Stimulated activated CD8-positive, alpha-beta memory T cell treated with anti-CD3 and anti-CD28 coated beads, Interleukin-15, amount 100 ng/mL, for 48 hours (primary cell): ENCODE results near the gene TMEM109.

Experiments used
- DNase-seq, 2 donors: peaks; one replicate each; pipeline ENCODE4 v3.0.0-alpha.2; 2020; ENCODE audit warnings: low read depth in 2 of 2

Gene TMEM109, protein sequence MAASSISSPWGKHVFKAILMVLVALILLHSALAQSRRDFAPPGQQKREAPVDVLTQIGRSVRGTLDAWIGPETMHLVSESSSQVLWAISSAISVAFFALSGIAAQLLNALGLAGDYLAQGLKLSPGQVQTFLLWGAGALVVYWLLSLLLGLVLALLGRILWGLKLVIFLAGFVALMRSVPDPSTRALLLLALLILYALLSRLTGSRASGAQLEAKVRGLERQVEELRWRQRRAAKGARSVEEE

DNA sequence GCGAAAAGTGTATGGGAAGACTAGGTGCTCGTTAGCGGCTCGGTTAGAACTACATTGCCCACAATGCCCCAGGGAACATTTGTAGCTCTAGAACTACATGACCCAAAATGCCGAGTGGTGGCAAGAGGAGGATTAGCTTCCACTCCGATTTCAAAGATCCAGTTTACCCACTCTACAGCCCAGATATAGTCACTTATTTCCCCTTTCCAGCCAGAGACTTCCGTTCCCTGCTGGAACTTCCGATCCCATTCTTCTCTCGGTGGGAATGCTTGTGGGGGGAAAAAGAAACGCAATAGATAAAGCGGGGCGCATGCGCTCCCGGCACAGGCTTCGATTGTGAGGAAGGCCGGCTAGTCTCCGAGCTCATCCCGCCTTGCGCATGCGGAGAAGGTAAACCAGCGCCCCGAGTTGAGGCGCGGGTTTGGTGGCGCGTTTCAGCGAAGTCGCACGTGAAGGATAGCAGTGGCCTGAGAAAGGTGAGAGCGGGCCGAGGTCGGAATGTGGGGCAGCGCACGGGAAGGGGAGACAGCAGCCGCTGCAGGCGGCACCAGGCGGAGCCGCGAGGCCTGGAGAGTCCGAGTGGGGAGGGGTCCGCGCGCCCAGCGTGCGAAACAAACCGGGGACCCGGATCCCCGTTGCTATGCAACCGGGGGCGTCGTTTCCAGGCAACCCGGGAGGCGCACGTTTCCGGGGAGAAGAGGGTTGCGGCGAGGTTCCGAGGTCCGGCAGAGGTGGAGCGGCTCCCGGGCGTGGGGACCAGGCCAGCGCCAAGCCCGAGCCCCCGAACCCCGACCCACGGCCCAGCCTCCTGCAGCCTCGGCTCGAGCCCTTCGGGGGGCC lies at the start of gene TMEM109:
TMEM109 (plus strand) TSS at position 366 of the 840 bp plus-strand sequence. CDS start 5,536 bp downstream, outside the sequence.
- DNase-seq = peak; percentile 80

DNA sequence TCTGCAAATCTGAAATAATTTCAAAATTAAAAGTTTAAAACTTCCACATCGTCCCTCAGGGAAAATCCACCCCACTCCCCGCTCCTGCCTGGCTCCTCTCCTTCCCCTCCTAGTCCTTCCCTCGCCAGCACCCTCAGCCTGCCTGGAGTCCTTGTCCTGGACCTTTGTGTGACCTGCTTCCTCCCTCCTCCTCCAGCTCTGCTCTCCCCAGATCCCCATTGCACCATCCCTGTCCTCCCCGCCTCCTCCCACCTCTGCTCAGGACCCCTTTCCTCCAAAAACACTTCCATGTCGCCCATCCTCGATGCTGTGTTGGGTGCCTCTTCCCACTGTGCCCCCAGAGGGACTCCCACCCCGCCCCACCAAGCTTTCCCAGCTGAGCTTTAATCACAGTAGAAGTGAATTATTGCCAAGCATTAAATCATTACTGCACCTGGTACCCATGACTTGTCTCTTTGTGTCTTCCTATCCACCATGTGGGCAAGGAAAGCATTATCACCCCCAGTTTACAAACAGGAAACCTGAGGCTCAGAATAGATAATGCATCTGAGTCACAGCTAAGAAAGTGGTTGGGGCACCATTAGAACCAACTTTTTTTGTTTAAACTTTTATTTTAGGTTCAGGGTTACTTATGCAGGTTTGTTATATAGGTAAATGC lies 49.0 kb upstream of the TMEM109 start:
- no peak for DNase-seq

DNA sequence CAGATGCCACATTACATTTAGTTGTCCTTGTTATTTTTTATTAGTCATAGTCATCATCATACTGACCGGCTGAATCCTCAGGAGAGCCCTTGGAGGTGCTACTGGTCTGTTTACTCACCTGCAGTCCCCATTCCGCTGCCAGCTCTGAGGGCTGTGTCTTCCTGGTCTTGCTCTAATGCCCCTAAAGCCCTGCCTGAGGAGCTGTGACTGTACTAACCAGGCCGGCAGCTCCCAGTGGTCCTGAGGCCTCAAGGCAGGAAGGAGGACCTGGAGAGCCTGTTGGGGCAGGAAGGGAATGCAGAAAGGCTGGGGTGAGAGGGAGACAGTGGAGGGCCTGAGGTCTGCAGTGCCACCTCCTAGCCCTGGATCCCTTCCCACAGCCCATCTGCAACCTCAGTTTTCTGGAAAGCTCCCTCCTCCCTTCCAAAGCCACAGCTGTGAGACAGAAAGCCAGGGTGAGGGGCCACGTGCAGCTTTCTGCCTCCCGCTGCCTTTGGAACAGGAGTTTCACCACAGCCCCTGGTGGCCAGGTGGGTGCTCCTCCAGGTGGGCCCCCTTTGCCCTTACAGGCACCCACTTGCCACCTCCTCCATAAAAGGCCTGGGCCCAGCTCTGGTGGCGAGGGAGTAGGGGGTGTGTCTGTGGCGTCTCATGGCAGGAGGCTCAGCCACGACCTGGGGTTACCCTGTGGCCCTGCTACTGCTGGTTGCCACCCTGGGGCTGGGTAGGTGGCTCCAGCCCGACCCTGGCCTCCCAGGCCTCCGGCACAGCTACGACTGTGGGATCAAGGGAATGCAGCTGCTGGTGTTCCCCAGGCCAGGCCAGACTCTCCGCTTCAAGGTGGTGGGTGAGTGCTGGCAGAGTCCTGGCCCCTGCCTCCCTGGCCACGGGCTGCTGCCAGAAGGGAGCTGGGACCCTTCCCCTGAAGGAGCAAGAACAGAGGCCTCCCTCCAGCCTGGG lies 46.8 kb upstream of the TMEM109 start, which contains the start of gene ZP1:
ZP1 (plus strand) TSS at position 632 of the 960 bp plus-strand sequence; CDS start at position 652, 20 bp downstream.
- no peak for DNase-seq

DNA sequence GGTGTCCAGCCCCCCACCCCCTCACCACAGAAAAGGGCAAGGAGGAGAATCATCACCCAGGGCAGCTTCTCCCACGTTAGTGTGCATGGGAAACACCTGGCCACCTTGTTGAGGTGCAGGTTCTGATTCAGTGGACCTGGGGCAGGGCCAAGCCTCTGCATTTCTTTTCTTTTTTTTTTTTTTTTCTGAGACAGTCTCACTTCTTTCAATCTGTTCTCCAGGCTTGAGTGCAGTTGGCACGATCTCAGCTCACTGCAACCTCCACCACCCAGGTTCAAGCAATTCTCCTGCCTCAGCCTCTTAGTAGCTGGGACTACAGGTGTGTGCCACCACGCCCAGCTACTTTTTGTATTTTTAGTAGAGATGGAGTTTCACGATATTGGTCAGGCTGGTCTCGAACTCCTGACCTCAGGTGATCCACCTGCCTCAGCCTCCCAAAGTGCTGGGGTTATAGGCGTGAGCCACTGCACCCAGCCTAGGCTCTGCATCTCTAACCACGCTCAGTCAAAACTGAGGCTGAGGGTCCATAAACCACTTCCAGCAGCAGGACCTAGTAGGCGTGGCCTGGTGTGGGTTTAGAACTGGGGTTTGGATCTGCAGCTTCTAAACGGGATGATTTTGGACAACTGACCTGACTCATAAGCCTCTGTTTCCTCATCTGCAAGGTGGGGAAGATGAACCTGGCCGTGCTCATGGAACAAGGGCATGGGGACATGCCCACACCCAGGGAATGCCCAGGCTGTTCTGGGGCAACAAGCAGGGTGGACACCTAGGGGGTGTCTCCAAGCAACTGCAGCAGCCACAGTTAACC lies 45.9 kb upstream of the TMEM109 start:
- DNase-seq = no peak

DNA sequence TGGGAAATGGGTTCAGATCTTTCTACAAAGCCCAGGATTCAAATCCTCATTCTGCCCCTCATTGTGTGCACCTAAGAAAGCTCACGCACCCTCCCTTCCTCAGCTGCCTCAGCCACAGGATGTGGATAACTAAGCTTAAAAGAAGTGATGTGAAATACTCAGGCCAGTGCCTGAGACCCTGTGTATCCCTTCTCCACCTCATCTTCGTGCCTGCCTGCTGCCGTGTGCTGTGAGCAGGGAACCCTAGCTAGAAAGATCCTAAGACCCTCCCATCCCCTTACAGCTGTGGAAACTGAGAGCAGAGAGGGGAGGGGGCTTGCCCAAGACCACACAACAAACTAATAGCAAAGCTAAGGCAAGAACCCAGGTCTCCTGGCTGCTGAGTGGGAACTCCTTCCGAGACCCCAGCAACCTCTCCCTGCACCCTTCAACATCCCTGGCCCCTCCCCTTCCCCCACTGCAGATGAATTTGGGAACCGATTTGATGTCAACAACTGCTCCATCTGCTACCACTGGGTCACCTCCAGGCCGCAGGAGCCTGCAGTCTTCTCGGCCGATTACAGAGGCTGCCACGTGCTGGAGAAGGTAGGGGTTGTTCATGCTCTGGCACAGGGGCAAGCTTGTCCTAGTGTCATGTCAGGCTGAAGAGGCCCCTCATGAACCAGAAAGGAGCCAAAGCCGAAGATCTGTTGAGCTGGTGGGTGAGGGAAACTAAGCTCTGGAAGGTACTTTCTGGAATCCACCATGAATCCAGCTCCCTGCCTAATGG lies 45.1 kb upstream of the TMEM109 start:
- DNase-seq = no peak

DNA sequence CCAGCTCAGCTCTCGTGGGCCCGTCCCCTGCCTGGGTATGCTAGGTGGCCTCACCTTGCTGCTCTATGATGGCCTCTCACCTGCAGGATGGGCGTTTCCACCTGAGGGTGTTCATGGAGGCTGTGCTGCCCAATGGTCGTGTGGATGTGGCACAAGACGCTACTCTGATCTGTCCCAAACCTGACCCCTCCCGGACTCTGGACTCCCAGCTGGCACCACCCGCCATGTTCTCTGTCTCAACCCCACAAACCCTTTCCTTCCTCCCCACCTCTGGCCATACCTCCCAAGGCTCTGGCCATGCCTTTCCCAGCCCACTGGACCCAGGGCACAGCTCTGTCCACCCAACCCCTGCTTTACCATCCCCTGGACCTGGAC lies 44.5 kb upstream of the TMEM109 start:
- DNase-seq = no peak

DNA sequence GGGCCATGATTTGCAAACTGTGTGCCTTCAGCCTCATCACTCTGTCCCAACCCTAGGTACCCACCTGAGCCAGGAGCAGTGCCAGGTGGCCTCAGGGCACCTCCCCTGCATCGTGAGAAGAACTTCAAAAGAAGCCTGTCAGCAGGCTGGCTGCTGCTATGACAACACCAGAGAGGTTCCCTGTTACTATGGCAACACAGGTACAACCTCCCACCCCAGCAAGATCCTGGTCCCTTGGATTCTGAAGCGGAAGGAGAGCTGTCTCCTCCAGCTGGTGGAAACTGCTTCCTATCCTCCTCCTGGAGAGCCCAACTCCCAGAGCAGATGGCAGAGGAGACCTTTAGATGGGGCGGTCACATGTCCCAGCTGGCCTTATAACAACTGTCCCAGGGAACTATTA lies 43.7 kb upstream of the TMEM109 start:
- no peak for DNase-seq

DNA sequence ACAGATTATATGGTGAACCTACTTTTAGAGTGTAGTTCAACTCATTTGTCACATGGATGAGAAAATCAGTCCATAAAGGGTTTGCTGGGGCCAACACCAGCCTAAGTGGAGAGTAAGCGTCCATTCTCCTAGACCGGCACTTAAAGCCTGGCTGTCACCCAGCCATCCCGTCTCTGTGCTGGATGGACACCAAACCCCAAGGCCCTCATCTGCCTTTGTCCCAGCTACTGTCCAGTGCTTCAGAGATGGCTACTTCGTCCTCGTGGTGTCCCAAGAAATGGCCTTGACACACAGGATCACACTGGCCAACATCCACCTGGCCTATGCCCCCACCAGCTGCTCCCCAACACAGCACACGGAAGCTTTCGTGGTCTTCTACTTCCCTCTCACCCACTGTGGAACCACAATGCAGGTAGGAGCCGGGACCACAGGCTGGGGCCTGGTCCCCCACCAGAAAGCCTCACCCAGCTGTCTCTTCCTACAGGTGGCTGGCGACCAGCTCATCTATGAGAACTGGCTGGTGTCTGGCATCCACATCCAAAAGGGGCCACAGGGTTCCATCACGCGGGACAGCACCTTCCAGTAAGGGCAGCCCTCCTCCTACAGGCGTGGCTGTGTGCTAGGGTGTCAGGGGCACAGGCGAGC lies 43.1 kb upstream of the TMEM109 start:
- no peak for DNase-seq

DNA sequence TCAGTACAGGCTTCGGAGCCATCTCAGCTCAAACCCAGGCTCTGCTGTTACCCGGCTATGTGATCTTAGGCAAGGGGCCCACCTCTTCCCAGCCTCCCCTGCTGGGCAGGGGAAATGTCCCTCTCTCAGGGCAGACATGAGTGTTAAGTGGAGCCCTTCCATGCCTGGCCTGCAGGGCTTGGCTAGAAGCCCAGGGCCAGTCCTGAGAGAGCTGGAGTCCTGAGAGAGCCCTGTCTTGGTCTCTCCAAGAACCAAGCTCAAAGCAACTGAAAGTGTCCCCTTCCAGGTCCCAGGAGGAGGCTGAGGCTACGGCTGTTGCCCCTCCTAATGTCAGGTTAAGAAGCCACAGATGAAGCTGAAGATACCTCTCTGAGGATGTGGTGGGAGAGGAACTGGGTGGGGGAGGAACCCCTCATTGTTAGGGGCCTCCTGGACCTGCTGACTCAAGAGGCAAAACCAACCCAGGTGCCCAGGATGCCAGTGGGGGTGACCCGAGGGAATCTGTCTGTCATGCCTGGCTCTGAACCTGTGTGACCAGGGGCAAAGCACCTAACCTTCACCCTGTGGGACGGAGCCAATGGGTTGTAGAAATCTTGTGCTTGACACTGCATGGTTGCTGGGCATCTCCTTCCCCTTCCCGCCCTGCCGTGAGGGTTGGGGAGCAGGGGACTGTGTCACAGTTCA lies 42.4 kb upstream of the TMEM109 start:
- no peak for DNase-seq

DNA sequence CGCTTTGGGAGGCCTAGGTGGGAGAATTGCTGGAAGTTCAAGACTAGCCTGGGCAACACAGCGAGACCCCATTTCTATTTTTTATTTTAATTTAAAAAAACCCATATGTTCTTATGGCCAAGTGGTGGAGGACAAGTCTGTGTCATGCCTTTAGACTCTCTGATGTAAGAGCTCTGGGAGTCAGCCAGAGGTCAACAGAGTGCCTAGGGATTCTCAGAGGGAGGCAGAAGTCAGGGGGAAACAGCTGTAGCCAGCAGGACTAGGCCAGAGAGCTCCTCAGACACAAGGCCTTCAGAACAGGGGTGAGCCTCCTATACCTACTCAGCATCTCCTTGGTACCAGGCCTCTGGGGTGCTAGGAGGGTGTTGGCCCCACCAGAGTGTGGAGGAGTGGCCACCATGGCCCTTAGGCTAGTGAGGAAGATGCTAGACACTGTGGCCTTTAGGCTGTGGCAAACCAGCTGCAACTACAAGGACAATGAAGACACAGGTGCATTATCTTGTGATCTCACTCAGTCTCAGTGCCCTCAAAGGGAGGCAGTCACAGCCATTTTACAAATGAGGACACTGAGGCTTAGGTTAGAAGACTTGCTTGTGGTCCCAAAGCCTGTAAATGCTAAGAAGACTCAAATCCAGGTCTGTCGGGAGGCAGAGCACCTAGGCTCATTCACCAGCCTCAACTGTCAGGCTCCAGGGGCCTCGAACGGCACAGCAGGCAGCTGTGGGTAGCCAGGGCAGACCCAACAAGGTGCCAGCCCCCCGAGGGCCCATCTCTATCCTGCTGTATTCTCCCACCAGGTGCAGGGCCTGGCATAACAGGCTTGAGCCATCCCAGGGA lies 41.6 kb upstream of the TMEM109 start:
- no peak for DNase-seq

DNA sequence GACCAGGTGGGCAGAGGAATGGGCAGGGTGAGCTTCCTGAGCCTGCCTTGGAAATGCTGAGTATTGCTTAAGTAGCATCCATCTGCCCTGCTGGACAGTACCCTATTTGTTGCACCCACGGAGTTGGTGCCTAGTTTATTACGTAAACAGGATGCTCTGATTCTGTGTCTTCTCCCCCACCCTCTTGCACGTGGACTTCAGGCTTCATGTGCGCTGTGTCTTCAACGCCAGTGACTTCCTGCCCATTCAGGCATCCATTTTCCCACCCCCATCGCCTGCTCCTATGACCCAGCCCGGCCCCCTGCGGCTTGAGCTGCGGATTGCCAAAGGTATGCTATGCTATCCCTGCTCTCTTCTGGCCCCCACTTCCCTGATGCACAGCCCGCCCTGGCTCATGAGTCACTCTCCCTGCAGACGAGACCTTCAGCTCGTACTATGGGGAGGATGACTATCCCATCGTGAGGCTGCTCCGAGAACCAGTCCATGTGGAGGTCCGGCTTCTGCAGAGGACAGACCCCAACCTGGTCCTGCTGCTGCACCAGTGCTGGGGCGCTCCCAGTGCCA lies 40.9 kb upstream of the TMEM109 start:
- no peak for DNase-seq

DNA sequence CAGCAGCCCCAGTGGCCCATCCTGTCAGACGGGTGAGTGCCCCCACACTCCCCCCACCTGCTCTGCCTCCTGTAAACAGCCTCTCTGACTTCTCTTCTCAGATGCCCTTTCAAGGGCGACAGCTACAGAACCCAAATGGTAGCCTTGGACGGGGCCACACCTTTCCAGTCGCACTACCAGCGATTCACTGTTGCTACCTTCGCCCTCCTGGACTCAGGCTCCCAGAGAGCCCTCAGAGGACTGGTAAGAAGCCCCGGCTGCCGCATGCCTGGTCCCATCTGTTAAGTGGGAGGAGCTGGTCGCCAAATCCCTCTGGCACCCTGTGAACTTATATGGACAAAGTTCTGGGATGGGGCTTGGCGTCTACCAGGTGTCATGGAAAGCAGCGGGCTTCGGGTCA lies 40.4 kb upstream of the TMEM109 start:
- no peak for DNase-seq

DNA sequence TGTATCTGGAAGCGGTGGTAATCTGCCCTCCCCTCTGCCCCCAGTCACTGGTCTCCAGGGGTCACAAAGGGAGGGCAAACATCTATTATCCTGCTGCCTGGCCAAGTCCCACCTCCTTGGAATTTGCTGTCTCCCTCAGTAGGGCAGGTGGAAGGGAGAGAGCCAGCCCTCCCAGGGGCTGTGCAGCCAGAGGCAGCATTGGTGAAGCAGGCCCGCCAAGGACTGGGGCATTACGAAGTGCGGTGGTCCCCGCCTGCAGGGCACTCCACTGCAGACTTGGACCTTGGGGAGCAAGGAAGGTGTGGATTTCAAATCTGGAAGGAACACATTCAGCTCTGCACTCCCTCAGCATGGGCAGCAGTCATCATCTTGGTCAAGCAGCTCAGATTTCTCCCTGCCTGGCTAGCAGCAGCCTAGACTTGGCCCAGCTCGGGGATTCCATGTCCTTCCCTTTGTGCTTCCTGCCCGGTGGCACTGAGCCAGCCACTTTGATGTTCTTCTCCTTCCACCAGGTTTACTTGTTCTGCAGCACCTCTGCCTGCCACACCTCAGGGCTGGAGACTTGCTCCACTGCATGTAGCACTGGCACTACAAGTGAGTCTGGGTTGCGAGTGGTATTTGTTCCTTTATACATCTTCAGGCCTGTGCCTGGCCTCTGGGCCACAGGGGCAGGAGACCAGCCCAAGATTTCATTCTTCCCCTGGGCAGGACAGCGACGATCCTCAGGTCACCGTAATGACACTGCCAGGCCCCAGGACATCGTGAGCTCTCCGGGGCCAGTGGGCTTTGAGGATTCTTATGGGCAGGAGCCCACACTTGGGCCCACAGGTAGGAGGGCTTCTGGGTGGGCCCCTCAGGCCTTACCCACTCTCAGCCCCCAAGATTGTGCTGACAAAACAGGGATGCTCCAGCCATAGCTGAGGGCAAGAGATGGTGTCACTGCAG lies 39.3 kb upstream of the TMEM109 start:
- no peak for DNase-seq

DNA sequence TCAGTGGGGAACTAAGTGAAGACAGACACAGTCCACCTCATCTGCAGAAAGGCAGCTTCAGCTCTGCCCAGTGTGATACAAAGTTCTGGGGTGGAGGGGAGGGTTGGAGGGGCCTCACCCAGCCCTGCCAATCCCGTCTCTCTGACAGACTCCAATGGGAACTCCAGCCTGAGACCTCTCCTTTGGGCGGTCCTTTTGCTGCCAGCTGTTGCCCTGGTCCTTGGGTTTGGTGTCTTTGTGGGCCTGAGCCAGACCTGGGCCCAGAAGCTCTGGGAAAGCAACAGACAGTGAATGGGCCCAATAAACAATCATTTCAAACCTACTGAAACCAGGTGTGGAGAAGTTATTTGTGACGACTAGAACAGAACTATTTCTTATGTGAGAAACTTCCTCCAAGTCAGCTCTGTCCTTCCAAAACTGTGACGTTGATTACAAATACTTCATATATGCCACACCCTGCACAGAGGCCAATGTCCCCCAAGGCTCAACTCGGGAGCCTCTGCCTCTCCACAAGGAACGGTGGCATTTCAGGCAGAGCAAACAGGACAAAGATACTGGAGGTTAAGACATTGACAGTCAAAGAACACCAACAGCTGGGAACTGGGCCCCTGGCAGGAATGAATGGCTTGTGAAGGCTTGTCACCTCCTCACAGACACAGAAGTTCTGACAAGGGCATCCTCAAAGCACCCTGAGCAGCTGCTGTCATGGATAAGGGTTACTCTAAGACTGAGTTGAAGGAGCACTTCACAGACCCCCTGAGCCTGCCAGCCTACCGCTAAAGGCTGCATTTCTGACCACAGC lies 38.4 kb upstream of the TMEM109 start:
- DNase-seq = no peak

DNA sequence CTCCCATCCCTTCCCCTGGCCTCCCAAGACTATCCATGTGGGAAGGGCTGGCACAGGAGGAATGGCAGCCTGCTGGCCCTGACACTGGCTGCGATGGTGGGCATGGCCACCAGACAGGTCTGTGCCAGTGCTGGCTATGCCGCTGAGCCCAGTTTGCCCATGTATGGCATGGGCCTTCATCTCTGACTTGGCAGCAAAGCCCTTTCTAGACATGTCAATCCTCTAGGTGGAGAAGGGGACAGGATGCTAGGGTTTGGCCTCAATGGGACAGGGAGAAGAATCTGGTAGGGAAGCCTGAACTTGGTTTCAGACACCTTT lies 37.8 kb upstream of the TMEM109 start:
- no peak for DNase-seq
